Natural killer cell (primary cell): ENCODE measurements around the gene IL10. TPM values are rescaled to one million over a fixed set of nuclear protein-coding genes. Genes with fewer than 3 reads are reported as not detected.
"Not testable (repeated sequence)": the region's sequence is repeated elsewhere in the genome, so short reads cannot be mapped to it uniquely, and the experiment has no call there.

Experiments
- ATAC-seq, 3 donors: fragments of 150-1000 bp in 2 of 3; fragments of 200-7000 bp in 1 of 3; cut with Tn5 transposase; 1 replicate in 1 of 3; 2 replicates in 2 of 3; pipeline ENCODE4 v1.10.0; 2021; ENCODE audit warnings: mild to moderate bottlenecking in 2 of 3, moderate library complexity in 2 of 3
- DNase-seq, 2 donors: peaks; one replicate each; pipeline versions ENCODE4 v3.0.0 to v3.0.0-alpha.2; 2013 to 2021; ENCODE audit warnings: mixed read lengths in 1 of 2
- H3K27ac ChIP-seq: one replicate; pipeline ENCODE4 v1.5.1; 2013; ENCODE audit warnings: mild to moderate bottlenecking, low read length
- H3K27me3 ChIP-seq: one replicate; pipeline ENCODE4 v1.6.1; 2013; ENCODE audit warnings: low read length; ENCODE audit not compliant: control insufficient read depth, insufficient read depth
- H3K36me3 ChIP-seq: one replicate; pipeline ENCODE4 v1.6.1; 2013; ENCODE audit warnings: low read length; ENCODE audit not compliant: control insufficient read depth, insufficient read depth
- H3K4me1 ChIP-seq: one replicate; pipeline ENCODE4 v1.6.1; 2013; ENCODE audit warnings: low read length; ENCODE audit not compliant: control insufficient read depth, insufficient read depth
- H3K4me3 ChIP-seq: one replicate; pipeline ENCODE4 v1.5.1; 2013; ENCODE audit warnings: low read length
- H3K9me3 ChIP-seq: one replicate; pipeline ENCODE4 v1.6.1; 2013; ENCODE audit warnings: low read length; ENCODE audit not compliant: control insufficient read depth, insufficient read depth
- H3K27ac Mint-ChIP-seq, 2 donors: one replicate each; pipeline ENCODE4 v1.8.0; 2022; ENCODE audit warnings: mild to moderate bottlenecking in 2 of 2, mixed read lengths in 2 of 2, moderate library complexity in 1 of 2
- H3K27me3 Mint-ChIP-seq, 2 donors: one replicate each; pipeline ENCODE4 v1.8.0; 2022; ENCODE audit warnings: low read depth in 2 of 2, mixed read lengths in 2 of 2
- H3K36me3 Mint-ChIP-seq: one replicate; pipeline ENCODE4 v1.8.0; 2022; ENCODE audit warnings: mixed read lengths
- H3K4me1 Mint-ChIP-seq, 2 donors: one replicate each; pipeline ENCODE4 v1.8.0; 2022; ENCODE audit warnings: mixed read lengths in 2 of 2
- H3K4me3 Mint-ChIP-seq: one replicate; pipeline ENCODE4 v1.8.0; 2022; ENCODE audit warnings: mild to moderate bottlenecking, moderate library complexity, mixed read lengths
- H3K9me3 Mint-ChIP-seq, 2 donors: one replicate each; pipeline ENCODE4 v1.8.0; 2022; ENCODE audit warnings: mixed read lengths in 2 of 2
- CTCF ChIP-seq: fragments of 200-600 bp; IDR thresholded peaks from one replicate; pipeline ENCODE4 v1.8.0; 2022; ENCODE audit warnings: antibody characterized with exemption
- WGBS: methylation state at CpG from one replicate; pipeline ENCODE4 v1.1.7; 2013; ENCODE audit warnings: missing lambda C conversion rate; ENCODE audit not compliant: insufficient coverage; 5-methylcytosine and 5-hydroxymethylcytosine counted together
- intact Hi-C: fragments of 100-400 bp; cut with micrococcal nuclease; formaldehyde crosslinking; loops from one replicate; pipeline ENCODE4 v1.14.2; 2022
- total RNA-seq, 4 donors: library from RNA; stranded (reverse); fragments of 120-200 nt in 1 of 4; gene quantifications; one replicate each; pipeline versions ENCODE4 v1.2.3 to v1.2.4, GENCODE V29; 2013 to 2022

The IL10 gene
- total RNA-seq, 3 donors from 2014 or later (not counting 1 experiment from before 2014, with no cell fraction given) = 1.0 TPM; not detected in 2

GRCh38 chr1:206779638-206780037 lies 7.3 kb upstream of the IL10 start:
- Mint-ChIP-seq H3K9me3 (no peaks in the 10 kb centered on the region), H3K36me3 (no peaks in the 10 kb centered on the region), H3K27ac (no peak overlapping the region), H3K4me3 (no peak overlapping the region), H3K4me1 (peaks cover 18 to 22% of the 10 kb centered on the region in 2 donors), H3K27me3 (peaks cover 10 to 19% of the 10 kb centered on the region in 2 donors)
- H3K9me3 ChIP-seq = no peaks in the 10 kb centered on the region
- H3K27me3 ChIP-seq = no peaks in the 10 kb centered on the region
- no peaks in the 10 kb centered on the region for H3K36me3 ChIP-seq
- DNase-seq = no peak
- H3K4me1 ChIP-seq = peaks cover 22% of the 10 kb centered on the region
- WGBS = 73% methylated on average over 2 of the region's 2 CpGs
- ATAC-seq = no peak
- intact Hi-C loops = no loop called here
- TF ChIP-seq CTCF = no peak
- H3K4me3 ChIP-seq = no peak overlapping the region
- H3K27ac ChIP-seq = no peak overlapping the region

GRCh38 chr1:206778911-206779310 lies 6.6 kb upstream of the IL10 start:
- Mint-ChIP-seq H3K27me3 (peaks cover 6 to 12% of the 10 kb centered on the region in 2 donors), H3K4me1 (peaks cover 12 to 15% of the 10 kb centered on the region in 2 donors)
- H3K36me3 Mint-ChIP-seq, H3K36me3 ChIP-seq, H3K27ac Mint-ChIP-seq, H3K9me3 ChIP-seq, DNase-seq, H3K27ac ChIP-seq, H3K4me3 Mint-ChIP-seq, H3K9me3 Mint-ChIP-seq, ATAC-seq, intact Hi-C loops, H3K4me3 ChIP-seq, H3K27me3 ChIP-seq: not testable (repeated sequence)
- H3K4me1 ChIP-seq = peaks cover 22% of the 10 kb centered on the region
- WGBS = 87% methylated on average over 6 of the region's 6 CpGs

GRCh38 chr1:206778031-206778430 lies 5.7 kb upstream of the IL10 start:
- no peak overlapping the region for H3K4me3 Mint-ChIP-seq
- H3K36me3 ChIP-seq = no peaks in the 10 kb centered on the region
- no peaks in the 10 kb centered on the region for H3K9me3 ChIP-seq
- no peaks in the 10 kb centered on the region for H3K36me3 Mint-ChIP-seq
- WGBS = 94% methylated on average over 7 of the region's 7 CpGs
- H3K27me3 ChIP-seq = no peaks in the 10 kb centered on the region
- DNase-seq (no peak), ATAC-seq (no peak)
- intact Hi-C loops = no loop called here
- TF ChIP-seq CTCF = no peak
- no peak overlapping the region for H3K27ac ChIP-seq
- no peaks in the 10 kb centered on the region for H3K9me3 Mint-ChIP-seq
- H3K4me3 ChIP-seq = no peak overlapping the region
- no peak overlapping the region for H3K27ac Mint-ChIP-seq
- peaks cover 7% of the 10 kb centered on the region in 2 donors for H3K27me3 Mint-ChIP-seq
- peaks cover 23% of the 10 kb centered on the region for H3K4me1 ChIP-seq
- peaks cover 10 to 11% of the 10 kb centered on the region in 2 donors for H3K4me1 Mint-ChIP-seq

- ATAC-seq (no peak), DNase-seq (no peak)
- Histone ChIP-seq H3K27ac (no peak overlapping the region), H3K27me3 (no peaks in the 10 kb centered on the region), H3K4me1 (peaks cover 25% of the 10 kb centered on the region), H3K36me3 (no peaks in the 10 kb centered on the region), H3K9me3 (no peaks in the 10 kb centered on the region), H3K4me3 (no peak overlapping the region)
- Mint-ChIP-seq H3K4me3 (no peak overlapping the region), H3K4me1 (peaks cover 9 to 13% of the 10 kb centered on the region in 2 donors), H3K27ac (no peak overlapping the region), H3K36me3 (no peaks in the 10 kb centered on the region), H3K9me3 (no peaks in the 10 kb centered on the region), H3K27me3 (peaks cover 7 to 16% of the 10 kb centered on the region in 2 donors)
- intact Hi-C loops = no loop called here
- WGBS = 85% methylated on average over 2 of the region's 4 CpGs
- TF ChIP-seq CTCF = no peak
Observed at GRCh38 chr1:206776229-206776628, 3.9 kb upstream of the IL10 start.
